Neural progenitor cell (in vitro differentiated cells): Measurements from ENCODE around the gene LRP4.

Source experiments
- CTCF ChIP-seq: fragments of 200-600 bp; sonication (generic); IDR thresholded peaks from 2 replicates; pipeline ENCODE4 v1.5.1; 2017; ENCODE audit warnings: antibody characterized with exemption, mild to moderate bottlenecking
- EZH2 ChIP-seq: fragments of 200-600 bp; sonication (generic); IDR thresholded peaks from 2 replicates; pipeline ENCODE4 v1.6.1; 2017; ENCODE audit warnings: antibody characterized with exemption, mild to moderate bottlenecking, moderate library complexity

GRCh38 chr11:46895821-46896220, 22.5 kb downstream of the LRP4 start:
- TF ChIP-seq CTCF: no peak
- no peak for TF ChIP-seq EZH2
